OCI-LY3 (cell line): ENCODE data around the gene CYP26C1.

Source experiments
- H2AFZ ChIP-seq: fragments of 200-600, 300-600 bp; shearing (Covaris generic); 2 replicates; pipeline ENCODE4 v1.6.0; 2014; ENCODE audit warnings: antibody characterized with exemption, low read depth, low read length
- H3K27ac ChIP-seq: fragments of 200-600, 300-600 bp; sonication (generic); 2 replicates; pipeline ENCODE4 v1.5.1; 2014; ENCODE audit warnings: mild to moderate bottlenecking, low read length, moderate library complexity, mixed read lengths
- H3K27me3 ChIP-seq: fragments of 200-600, 300-600 bp; sonication (generic); 2 replicates; pipeline ENCODE4 v1.6.1; 2014; ENCODE audit warnings: low read depth, low read length, mixed read lengths
- H3K36me3 ChIP-seq: fragments of 200-600, 300-600 bp; sonication (generic); replicated peaks from 2 replicates; pipeline ENCODE3; 2014; ENCODE audit warnings: low read depth, low read length, mixed read lengths
- H3K4me1 ChIP-seq: fragments of 300-600, 200-600 bp; sonication (generic); 2 replicates; pipeline ENCODE4 v1.6.1; 2014; ENCODE audit warnings: low read length, mixed read lengths
- H3K4me2 ChIP-seq: fragments of 200-600, 300-600 bp; sonication (generic); 2 replicates; pipeline ENCODE4 v1.6.1; 2014; ENCODE audit warnings: low read length, mixed read lengths
- H3K4me3 ChIP-seq: fragments of 300-600, 200-600 bp; sonication (generic); 2 replicates; pipeline ENCODE4 v1.5.1; 2014; ENCODE audit warnings: antibody characterized with exemption, mild to moderate bottlenecking, low read length, moderate library complexity
- H3K79me2 ChIP-seq: fragments of 300-600, 200-600 bp; shearing (Covaris generic); 2 replicates; pipeline ENCODE4 v1.6.1; 2014; ENCODE audit warnings: mild to moderate bottlenecking, low read length, mixed read lengths
- H3K9ac ChIP-seq: fragments of 300-600, 200-600 bp; shearing (Covaris generic); 2 replicates; pipeline ENCODE4 v1.6.0; 2014; ENCODE audit warnings: mild to moderate bottlenecking, low read length, moderate library complexity
- H3K9me3 ChIP-seq: fragments of 200-600, 300-600 bp; shearing (Covaris generic); 2 replicates; pipeline ENCODE4 v1.6.1; 2014; ENCODE audit warnings: low read length, mixed read lengths; ENCODE audit not compliant: insufficient read depth
- H4K20me1 ChIP-seq: fragments of 200-600, 300-600 bp; sonication (generic); 2 replicates; pipeline ENCODE4 v1.6.1; 2016; ENCODE audit warnings: low read length, mixed read lengths; ENCODE audit not compliant: insufficient read depth
- CTCF ChIP-seq: fragments of 200-600, 300-600 bp; sonication (generic); IDR thresholded peaks from 2 replicates; pipeline ENCODE4 v1.5.1; 2014; ENCODE audit warnings: antibody characterized with exemption, low read length, low read depth
- EZH2phosphoT487 ChIP-seq: fragments of 200-600 bp; shearing (Covaris generic); IDR thresholded peaks from 2 replicates; pipeline ENCODE4 v1.6.1; 2018; ENCODE audit warnings: antibody characterized with exemption, mixed run types, low read depth

Gene CYP26C1

GRCh38 chr10:93070378-93071176 is 10.0 kb downstream of the CYP26C1 start:
- Histone ChIP-seq H3K36me3 (no peaks in the 10 kb centered on the region), H2AFZ (no peak overlapping the region), H3K9me3 (no peaks in the 10 kb centered on the region), H3K27me3 (no peaks in the 10 kb centered on the region), H3K4me3 (no peak overlapping the region), H3K4me1 (peaks cover 4% of the 10 kb centered on the region), H3K27ac (no peak overlapping the region), H3K79me2 (no peaks in the 10 kb centered on the region), H3K4me2 (no peak overlapping the region), H3K9ac (no peak overlapping the region), H4K20me1 (no peaks in the 10 kb centered on the region)
- no peak for TF ChIP-seq CTCF
- no peak for TF ChIP-seq EZH2phosphoT487

- H3K4me3 ChIP-seq = no peak overlapping the region
- H3K79me2 ChIP-seq = no peaks in the 10 kb centered on the region
- H3K9me3 ChIP-seq = no peaks in the 10 kb centered on the region
- no peak overlapping the region for H3K9ac ChIP-seq
- H4K20me1 ChIP-seq = no peaks in the 10 kb centered on the region
- no peak overlapping the region for H2AFZ ChIP-seq
- no peak overlapping the region for H3K27ac ChIP-seq
- no peak for TF ChIP-seq EZH2phosphoT487
- TF ChIP-seq CTCF = no peak
- no peaks in the 10 kb centered on the region for H3K27me3 ChIP-seq
- H3K36me3 ChIP-seq = no peaks in the 10 kb centered on the region
- H3K4me2 ChIP-seq = no peak overlapping the region
- peaks cover 8% of the 10 kb centered on the region for H3K4me1 ChIP-seq
These were observed 10.5 kb downstream of the CYP26C1 start for GRCh38 chr10:93071177-93071472.

- TF ChIP-seq CTCF = no peak
- no peak for TF ChIP-seq EZH2phosphoT487
- no peaks in the 10 kb centered on the region for H3K9me3 ChIP-seq
- H3K36me3 ChIP-seq = no peaks in the 10 kb centered on the region
- no peaks in the 10 kb centered on the region for H3K79me2 ChIP-seq
- H3K27me3 ChIP-seq = 0 out of 2 replicates have a peak, but pooled peaks cover 1% of the 10 kb centered on the region
- peaks cover 8% of the 10 kb centered on the region for H3K4me1 ChIP-seq
- no peaks in the 10 kb centered on the region for H4K20me1 ChIP-seq
- no peak overlapping the region for H3K9ac ChIP-seq
- peak overlapping the region; percentile 55 for H3K4me3 ChIP-seq
- peak overlapping the region; percentile 49 for H3K4me2 ChIP-seq
- no peak overlapping the region for H2AFZ ChIP-seq
- H3K27ac ChIP-seq = no peak overlapping the region
These were observed 11.2 kb downstream of the CYP26C1 start for GRCh38 chr10:93071674-93072224.

- H4K20me1 ChIP-seq = no peaks in the 10 kb centered on the region
- 0 out of 2 replicates have a peak, but pooled peaks cover 3% of the 10 kb centered on the region for H3K27me3 ChIP-seq
- H3K27ac ChIP-seq = no peak overlapping the region
- no peak overlapping the region for H2AFZ ChIP-seq
- no peaks in the 10 kb centered on the region for H3K9me3 ChIP-seq
- no peak for TF ChIP-seq CTCF
- no peak for TF ChIP-seq EZH2phosphoT487
- H3K4me1 ChIP-seq = peaks cover 8% of the 10 kb centered on the region
- H3K36me3 ChIP-seq = no peaks in the 10 kb centered on the region
- peak overlapping the region; percentile 49 for H3K4me2 ChIP-seq
- no peaks in the 10 kb centered on the region for H3K79me2 ChIP-seq
- no peak overlapping the region for H3K9ac ChIP-seq
- H3K4me3 ChIP-seq = peak overlapping the region; percentile 55
These were observed 11.7 kb downstream of the CYP26C1 start for GRCh38 chr10:93072225-93072712.
